T-cell (primary cell): ENCODE measurements around the gene SLC24A3. TPM values are rescaled to one million over a fixed set of nuclear protein-coding genes. Genes with fewer than 3 reads are reported as not detected.

Experiments
- ATAC-seq, 4 experiments: fragments of 200-7000 bp in 3 of 4; fragments of 150-1000 bp in 1 of 4; cut with Tn5 transposase; replicated peaks in 1 of 4; 1 replicate in 3 of 4; 2 replicates in 1 of 4; pipeline ENCODE4 v1.10.0; 2021; ENCODE audit warnings: moderate library complexity in 3 of 4, mild to moderate bottlenecking in 2 of 4, moderate number of reproducible peaks in 1 of 4
- CTCF ChIA-PET, 2 donors: fragments of 300-600 bp; sonication (Branson Sonifier 250); formaldehyde crosslinking; loops; one replicate each; lab custom pipeline; 2022; ENCODE audit warnings: antibody characterized with exemption in 2 of 2; lab: Charles Lee
- POLR2A ChIA-PET, 2 donors: fragments of 300-600 bp; sonication (Branson Sonifier 250); formaldehyde crosslinking; loops; one replicate each; lab custom pipeline; 2022; ENCODE audit warnings: antibody characterized with exemption in 2 of 2; lab: Charles Lee
- DNase-seq, 35 experiments: peaks; one replicate each; pipeline versions ENCODE4 v3.0.0 to v3.0.0-alpha.2; 2013 to 2023
- H3K27ac ChIP-seq: one replicate; pipeline ENCODE4 v1.5.1; 2013; ENCODE audit warnings: low read length
- H3K27me3 ChIP-seq, 2 experiments: replicated peaks in 1 of 2; 1 replicate in 1 of 2; 2 replicates in 1 of 2; pipeline versions ENCODE4 v1.6.1 to v1.7.0; 2013; ENCODE audit warnings: low read length in 1 of 2, mixed read lengths in 1 of 2; ENCODE audit not compliant: control insufficient read depth in 2 of 2, insufficient read depth in 2 of 2; ENCODE audit errors: extremely low read depth in 1 of 2
- H3K36me3 ChIP-seq, 2 donors: 1 replicate in 1 of 2; 2 replicates in 1 of 2; pipeline versions ENCODE4 v1.6.1 to v1.7.0; 2013; ENCODE audit warnings: low read length in 1 of 2; ENCODE audit not compliant: control insufficient read depth in 2 of 2, insufficient read depth in 1 of 2; ENCODE audit errors: extremely low read depth in 1 of 2
- H3K4me1 ChIP-seq, 2 experiments: 1 replicate in 1 of 2; 2 replicates in 1 of 2; pipeline versions ENCODE4 v1.6.1 to v1.7.0; 2013; ENCODE audit warnings: low read length in 2 of 2, mixed read lengths in 1 of 2; ENCODE audit not compliant: insufficient read depth in 2 of 2, control insufficient read depth in 1 of 2; ENCODE audit errors: extremely low read depth in 1 of 2
- H3K4me3 ChIP-seq, 2 donors: 1 replicate in 1 of 2; 2 replicates in 1 of 2; pipeline versions ENCODE4 v1.5.1 to v1.7.0; 2013; ENCODE audit warnings: mild to moderate bottlenecking in 2 of 2, low read length in 1 of 2, moderate library complexity in 1 of 2; ENCODE audit not compliant: control insufficient read depth in 1 of 2; ENCODE audit errors: extremely low read depth in 1 of 2
- H3K9me3 ChIP-seq: 2 replicates; pipeline ENCODE4 v1.7.0; 2013
- H3K27ac Mint-ChIP-seq, 2 donors: one replicate each; pipeline ENCODE4 v1.8.0; 2020 to 2021; ENCODE audit warnings: mild to moderate bottlenecking in 2 of 2, mixed read lengths in 2 of 2
- H3K27me3 Mint-ChIP-seq, 2 donors: one replicate each; pipeline ENCODE4 v1.8.0; 2021 to 2022; ENCODE audit warnings: mixed read lengths in 2 of 2
- H3K36me3 Mint-ChIP-seq: one replicate; pipeline ENCODE4 v1.8.0; 2021; ENCODE audit warnings: mixed read lengths
- H3K4me1 Mint-ChIP-seq, 3 donors: one replicate each; pipeline ENCODE4 v1.8.0; 2020 to 2022; ENCODE audit warnings: mixed read lengths in 3 of 3, mild to moderate bottlenecking in 1 of 3
- H3K4me3 Mint-ChIP-seq, 3 donors: one replicate each; pipeline ENCODE4 v1.8.0; 2020 to 2022; ENCODE audit warnings: mild to moderate bottlenecking in 3 of 3, mixed read lengths in 3 of 3, moderate library complexity in 3 of 3
- H3K9me3 Mint-ChIP-seq, 3 donors: one replicate each; pipeline ENCODE4 v1.8.0; 2020 to 2022; ENCODE audit warnings: mixed read lengths in 3 of 3
- WGBS: methylation state at CpG from one replicate; pipeline ENCODE4 v1.1.5; 2013; ENCODE audit warnings: missing lambda C conversion rate; ENCODE audit not compliant: insufficient coverage; 5-methylcytosine and 5-hydroxymethylcytosine counted together
- total RNA-seq, 35 experiments: library from RNA in 6 of 35; stranded (reverse) in 6 of 35; fragments of 120-200 nt in 1 of 35; gene quantifications; one replicate each; pipeline versions ENCODE4 v1.2.1 to v1.2.4 and lab custom pipeline; 2013 to 2026

SLC24A3 gene
- total RNA-seq, 5 donors from 2014 or later (not counting 1 experiment from before 2014, with no cell fraction given): 0.06 to 0.25 (median 0.12) TPM

- DNase-seq (no peak), ATAC-seq (no peak)
- WGBS: 85% methylated on average over 5 of the region's 11 CpGs
- Mint-ChIP-seq H3K27ac (no peak overlapping the region), H3K4me3 (no peak overlapping the region), H3K9me3 (no peaks in the 10 kb centered on the region), H3K27me3 (peaks cover 0 to 2% of the 10 kb centered on the region in 2 donors), H3K36me3 (no peaks in the 10 kb centered on the region), H3K4me1 (peaks cover 0 to 3% (median 0%) of the 10 kb centered on the region in 3 donors)
- no peaks in the 10 kb centered on the region for H3K9me3 ChIP-seq
- POLR2A ChIA-PET: no interaction called here
- CTCF ChIA-PET: no interaction called here
- H3K36me3 ChIP-seq: no peaks in the 10 kb centered on the region
- peaks cover 0 to 3% of the 10 kb centered on the region in 2 experiments for H3K27me3 ChIP-seq
- peaks cover 0 to 2% of the 10 kb centered on the region in 2 experiments for H3K4me1 ChIP-seq
- H3K4me3 ChIP-seq: no peak overlapping the region
- H3K27ac ChIP-seq: no peak overlapping the region
These were observed 44.6 kb downstream of the SLC24A3 start for GRCh38 chr20:19256906-19257595.

DNA sequence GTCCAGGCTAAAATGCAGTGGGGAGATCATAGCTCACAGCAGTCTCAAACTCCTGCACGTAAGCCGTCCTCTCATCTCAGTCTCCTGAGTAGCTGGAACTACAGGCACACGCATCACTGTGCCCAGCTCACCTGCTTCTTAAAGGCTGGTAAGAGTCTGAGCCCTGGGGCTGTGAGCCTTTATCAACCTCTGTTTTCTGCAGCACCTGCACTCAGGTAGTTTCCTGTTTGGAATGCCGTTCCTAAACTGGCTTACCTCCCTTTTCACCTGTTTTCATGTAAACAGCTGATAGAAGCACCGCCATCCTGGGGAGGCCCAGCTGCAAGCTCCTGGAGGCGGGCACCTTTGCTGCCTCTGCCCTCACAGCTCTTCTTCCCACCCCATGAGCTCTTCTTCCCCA lies 45.4 kb downstream of the SLC24A3 start:
- no peaks in the 10 kb centered on the region for H3K9me3 Mint-ChIP-seq
- H3K36me3 Mint-ChIP-seq: no peaks in the 10 kb centered on the region
- peaks cover 0 to 2% of the 10 kb centered on the region in 2 donors for H3K27me3 Mint-ChIP-seq
- Histone ChIP-seq H3K9me3 (no peaks in the 10 kb centered on the region), H3K36me3 (no peaks in the 10 kb centered on the region), H3K27me3 (peaks cover 0 to 3% of the 10 kb centered on the region in 2 experiments), H3K4me1 (peaks cover 0 to 2% of the 10 kb centered on the region in 2 experiments), H3K4me3 (no peak overlapping the region), H3K27ac (no peak overlapping the region)
- ChIA-PET CTCF (no interaction called here), POLR2A (no interaction called here)
- no peak for ATAC-seq
- H3K4me3 Mint-ChIP-seq: no peak overlapping the region
- H3K27ac Mint-ChIP-seq: no peak overlapping the region
- H3K4me1 Mint-ChIP-seq: peaks cover 0 to 3% (median 0%) of the 10 kb centered on the region in 3 donors
- 84% methylated on average over 5 of the region's 6 CpGs for WGBS
- DNase-seq: no peak

DNA sequence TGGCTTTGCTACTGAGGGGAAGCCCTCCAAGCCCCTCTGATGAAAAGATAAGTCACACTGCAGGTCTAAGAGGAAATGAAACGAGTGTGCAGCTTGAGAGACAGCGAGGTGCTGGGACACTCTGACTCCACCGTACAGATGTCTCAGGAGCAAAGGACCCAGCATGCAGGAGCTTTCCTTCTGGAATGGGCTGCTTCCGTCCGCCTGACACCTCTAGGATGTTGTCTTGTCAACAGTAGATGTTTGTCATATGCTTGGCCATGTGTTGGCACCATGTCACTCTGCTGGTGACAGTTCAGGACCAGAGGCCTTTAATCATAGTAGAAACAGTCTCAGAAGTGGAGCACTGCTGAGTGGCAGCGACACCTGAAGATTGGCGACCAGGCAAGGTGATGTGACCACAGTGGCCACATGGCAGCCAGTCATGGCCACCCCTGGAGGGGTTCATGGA lies 46.7 kb downstream of the SLC24A3 start:
- peaks cover 0 to 3% (median 0%) of the 10 kb centered on the region in 3 donors for H3K4me1 Mint-ChIP-seq
- ChIA-PET POLR2A (no interaction called here), CTCF (no interaction called here)
- no peak overlapping the region for H3K27ac Mint-ChIP-seq
- Histone ChIP-seq H3K9me3 (no peaks in the 10 kb centered on the region), H3K4me1 (peaks cover 0 to 2% of the 10 kb centered on the region in 2 experiments), H3K27ac (no peak overlapping the region), H3K36me3 (no peaks in the 10 kb centered on the region), H3K4me3 (no peak overlapping the region), H3K27me3 (peaks cover 0 to 2% of the 10 kb centered on the region in 2 experiments)
- no peak overlapping the region for H3K4me3 Mint-ChIP-seq
- peaks cover 0 to 4% (median 0%) of the 10 kb centered on the region in 3 donors for H3K9me3 Mint-ChIP-seq
- DNase-seq (no peak), ATAC-seq (no peak)
- no peaks in the 10 kb centered on the region for H3K27me3 Mint-ChIP-seq
- no peaks in the 10 kb centered on the region for H3K36me3 Mint-ChIP-seq
- WGBS: 55% methylated on average over 7 of the region's 7 CpGs

GRCh38 chr20:19260412-19261090 lies 48.1 kb downstream of the SLC24A3 start:
- WGBS: 77% methylated on average over 4 of the region's 9 CpGs

GRCh38 chr20:19264191-19264590 lies 51.7 kb downstream of the SLC24A3 start:
- H3K36me3 ChIP-seq: no peaks in the 10 kb centered on the region
- H3K36me3 Mint-ChIP-seq: no peaks in the 10 kb centered on the region
- 89% methylated on average over 2 of the region's 7 CpGs for WGBS
- CTCF ChIA-PET: no interaction called here
- no peak overlapping the region for H3K4me3 ChIP-seq
- no peak overlapping the region for H3K4me3 Mint-ChIP-seq
- H3K4me1 Mint-ChIP-seq: peaks cover 0 to 3% (median 0%) of the 10 kb centered on the region in 3 donors
- POLR2A ChIA-PET: no interaction called here
- H3K4me1 ChIP-seq: peaks cover 0 to 2% of the 10 kb centered on the region in 2 experiments
- peaks cover 0 to 4% (median 0%) of the 10 kb centered on the region in 3 donors for H3K9me3 Mint-ChIP-seq
- DNase-seq (no peak), ATAC-seq (no peak)
- H3K27me3 ChIP-seq: no peaks in the 10 kb centered on the region
- H3K9me3 ChIP-seq: no peaks in the 10 kb centered on the region
- H3K27ac Mint-ChIP-seq: no peak overlapping the region
- no peaks in the 10 kb centered on the region for H3K27me3 Mint-ChIP-seq
- H3K27ac ChIP-seq: no peak overlapping the region

More at GRCh38 chr20:19260412-19261090, 48.1 kb downstream of the SLC24A3 start:
- Histone ChIP-seq H3K9me3 (no peaks in the 10 kb centered on the region), H3K4me3 (no peak overlapping the region), H3K36me3 (no peaks in the 10 kb centered on the region), H3K27me3 (no peaks in the 10 kb centered on the region), H3K27ac (no peak overlapping the region), H3K4me1 (peaks cover 0 to 2% of the 10 kb centered on the region in 2 experiments)
- no peaks in the 10 kb centered on the region for H3K36me3 Mint-ChIP-seq
- H3K27ac Mint-ChIP-seq: peak overlapping the region in 1 of 2 donors; percentile 36
- ChIA-PET POLR2A (no interaction called here), CTCF (no interaction called here)
- H3K27me3 Mint-ChIP-seq: no peaks in the 10 kb centered on the region
- peaks cover 0 to 4% (median 0%) of the 10 kb centered on the region in 3 donors for H3K9me3 Mint-ChIP-seq
- DNase-seq: no peak
- H3K4me1 Mint-ChIP-seq: peaks cover 0 to 3% (median 0%) of the 10 kb centered on the region in 3 donors
- no peak overlapping the region for H3K4me3 Mint-ChIP-seq
- ATAC-seq: no peak

DNA sequence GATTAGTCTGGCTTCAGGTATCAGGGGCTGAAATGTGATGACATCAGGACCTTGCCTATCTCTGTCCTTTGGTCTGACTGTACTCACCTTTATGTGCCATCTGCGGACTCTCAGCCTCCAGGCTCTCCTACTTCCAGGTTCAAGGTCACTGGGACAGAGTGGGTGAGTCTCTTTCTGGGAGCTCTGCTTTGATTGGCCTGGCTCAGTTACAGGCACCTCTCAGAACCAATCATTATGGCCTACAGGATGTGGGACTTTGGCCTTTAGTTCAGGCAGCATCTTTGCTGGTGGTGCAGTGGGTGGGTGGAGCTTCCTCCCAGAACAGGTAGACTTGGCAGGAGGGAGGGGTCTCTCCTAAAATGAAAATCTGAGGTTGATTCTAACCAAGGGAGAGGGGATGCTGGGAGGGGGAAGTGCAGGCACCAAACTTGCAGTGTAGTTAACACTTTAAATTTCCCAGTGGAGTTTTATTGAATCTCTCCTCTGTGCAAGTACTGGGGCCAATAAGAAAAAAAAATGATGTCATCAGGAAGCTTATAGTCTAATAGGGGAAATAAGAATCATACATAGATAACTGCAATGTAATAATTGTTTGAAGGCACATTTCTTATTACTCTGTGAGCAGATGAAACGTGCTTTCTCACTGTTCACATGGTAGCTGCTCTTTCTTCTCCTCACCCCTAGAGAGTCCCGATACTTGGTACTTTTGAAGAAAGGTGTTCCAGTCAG lies 53.4 kb downstream of the SLC24A3 start:
- peaks cover 0 to 4% (median 0%) of the 10 kb centered on the region in 3 donors for H3K9me3 Mint-ChIP-seq
- H3K36me3 Mint-ChIP-seq: no peaks in the 10 kb centered on the region
- H3K36me3 ChIP-seq: no peaks in the 10 kb centered on the region
- no peak overlapping the region for H3K4me3 Mint-ChIP-seq
- ChIA-PET CTCF (no interaction called here), POLR2A (no interaction called here)
- no peak overlapping the region for H3K27ac ChIP-seq
- ATAC-seq: no peak
- WGBS: 60% methylated on average over 1 of the region's 3 CpGs
- peaks cover 0 to 1% of the 10 kb centered on the region in 2 experiments for H3K4me1 ChIP-seq
- peaks cover 0 to 10% of the 10 kb centered on the region in 2 donors for H3K27me3 Mint-ChIP-seq
- H3K4me1 Mint-ChIP-seq: peaks cover 0 to under 1% (median 0%) of the 10 kb centered on the region in 3 donors
- no peak overlapping the region for H3K4me3 ChIP-seq
- DNase-seq: no peak
- H3K27ac Mint-ChIP-seq: no peak overlapping the region
- H3K27me3 ChIP-seq: peaks cover 0 to 2% of the 10 kb centered on the region in 2 experiments
- no peaks in the 10 kb centered on the region for H3K9me3 ChIP-seq
